Measurements from ENCODE around the gene SLC16A11.

SLC16A11 gene

DNA sequence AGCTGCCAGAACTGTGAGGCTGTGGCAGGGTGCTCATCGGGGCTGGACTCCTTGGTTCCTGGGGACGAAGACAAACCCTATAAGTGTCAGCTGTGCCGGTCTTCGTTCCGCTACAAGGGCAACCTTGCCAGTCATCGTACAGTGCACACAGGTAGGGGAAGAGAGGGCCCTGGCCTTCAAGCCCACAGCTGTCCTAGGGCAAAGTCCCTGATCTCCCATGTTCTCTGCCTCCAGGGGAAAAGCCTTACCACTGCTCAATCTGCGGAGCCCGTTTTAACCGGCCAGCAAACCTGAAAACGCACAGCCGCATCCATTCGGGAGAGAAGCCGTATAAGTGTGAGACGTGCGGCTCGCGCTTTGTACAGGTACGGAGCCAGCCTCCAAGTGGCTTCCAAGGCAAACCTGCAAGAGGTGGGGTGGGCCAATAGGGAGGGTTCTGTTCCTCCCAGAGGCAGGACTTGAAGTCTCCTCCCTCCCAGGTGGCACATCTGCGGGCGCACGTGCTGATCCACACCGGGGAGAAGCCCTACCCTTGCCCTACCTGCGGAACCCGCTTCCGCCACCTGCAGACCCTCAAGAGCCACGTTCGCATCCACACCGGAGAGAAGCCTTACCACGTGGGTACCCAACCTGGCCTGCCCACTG lies 17.3 kb downstream of the SLC16A11 start:
- no peak overlapping the region for H3K27ac ChIP-seq
- TF ChIP-seq CTCF (conservative IDR thresholded peaks at IDR 0.05) = no peak

DNA sequence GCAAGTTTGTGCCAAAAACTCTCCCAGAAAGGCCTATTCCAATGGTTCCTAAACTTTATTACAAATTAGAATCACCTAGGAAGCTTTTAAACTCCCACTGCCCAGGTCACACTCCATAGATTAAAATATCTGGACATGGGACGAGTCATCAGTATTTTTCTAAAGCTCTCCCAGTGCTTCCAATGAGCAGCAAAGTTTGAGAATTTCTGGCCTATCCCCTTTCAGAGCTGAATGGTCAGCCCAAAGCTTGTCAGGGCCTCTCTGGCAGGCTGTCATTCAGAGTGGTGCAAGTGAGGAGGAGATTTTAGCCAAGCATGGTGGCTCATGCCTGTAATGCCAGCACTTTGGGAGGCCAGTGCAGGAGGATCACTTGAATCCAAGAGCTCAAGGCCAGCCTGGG lies 18.6 kb downstream of the SLC16A11 start:
- no peak overlapping the region for H3K27ac ChIP-seq
- TF ChIP-seq CTCF (conservative IDR thresholded peaks at IDR 0.05) = no peak

GRCh38 chr17:7024402-7024785 lies 19.5 kb downstream of the SLC16A11 start:
- H3K27ac ChIP-seq = no peak overlapping the region
- no peak for TF ChIP-seq CTCF (conservative IDR thresholded peaks at IDR 0.05)

DNA sequence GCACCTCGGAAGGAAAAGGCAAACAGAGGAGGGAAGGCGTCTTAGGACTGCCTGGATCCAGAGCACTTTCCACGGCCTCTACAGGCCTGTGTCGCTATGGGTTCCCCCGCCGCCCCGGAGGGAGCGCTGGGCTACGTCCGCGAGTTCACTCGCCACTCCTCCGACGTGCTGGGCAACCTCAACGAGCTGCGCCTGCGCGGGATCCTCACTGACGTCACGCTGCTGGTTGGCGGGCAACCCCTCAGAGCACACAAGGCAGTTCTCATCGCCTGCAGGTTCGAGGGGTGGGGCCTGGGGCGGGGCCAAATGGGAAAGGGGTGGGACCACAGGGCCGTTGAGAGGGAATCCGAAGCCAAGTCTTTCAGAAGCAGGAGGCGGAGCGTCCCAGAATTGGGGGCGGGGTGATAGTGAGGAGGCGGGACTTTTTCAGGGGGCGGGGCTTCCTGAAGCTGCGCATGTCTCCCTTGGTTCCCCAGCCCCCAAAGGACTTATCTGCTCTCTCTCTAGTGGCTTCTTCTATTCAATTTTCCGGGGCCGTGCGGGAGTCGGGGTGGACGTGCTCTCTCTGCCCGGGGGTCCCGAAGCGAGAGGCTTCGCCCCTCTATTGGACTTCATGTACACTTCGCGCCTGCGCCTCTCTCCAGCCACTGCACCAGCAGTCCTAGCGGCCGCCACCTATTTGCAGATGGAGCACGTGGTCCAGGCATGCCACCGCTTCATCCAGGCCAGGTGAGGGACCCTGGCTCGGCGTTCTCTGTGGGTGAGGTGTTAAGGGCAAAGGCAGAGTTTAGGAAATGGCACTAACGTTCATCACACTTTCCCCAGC lies 20.1 kb downstream of the SLC16A11 start:
- no peak overlapping the region for H3K27ac ChIP-seq
- no peak for TF ChIP-seq CTCF (conservative IDR thresholded peaks at IDR 0.05)

GRCh38 chr17:7022781-7023571 lies 20.9 kb downstream of the SLC16A11 start, which contains the start of gene BCL6B:
Gene BCL6B (plus strand): TSS chr17:7023050. CDS start chr17:7023672, 622 bp downstream.
- TF ChIP-seq CTCF (conservative IDR thresholded peaks at IDR 0.05) = no peak
- no peak within 1 kb of the TSS for H3K27ac ChIP-seq

DNA sequence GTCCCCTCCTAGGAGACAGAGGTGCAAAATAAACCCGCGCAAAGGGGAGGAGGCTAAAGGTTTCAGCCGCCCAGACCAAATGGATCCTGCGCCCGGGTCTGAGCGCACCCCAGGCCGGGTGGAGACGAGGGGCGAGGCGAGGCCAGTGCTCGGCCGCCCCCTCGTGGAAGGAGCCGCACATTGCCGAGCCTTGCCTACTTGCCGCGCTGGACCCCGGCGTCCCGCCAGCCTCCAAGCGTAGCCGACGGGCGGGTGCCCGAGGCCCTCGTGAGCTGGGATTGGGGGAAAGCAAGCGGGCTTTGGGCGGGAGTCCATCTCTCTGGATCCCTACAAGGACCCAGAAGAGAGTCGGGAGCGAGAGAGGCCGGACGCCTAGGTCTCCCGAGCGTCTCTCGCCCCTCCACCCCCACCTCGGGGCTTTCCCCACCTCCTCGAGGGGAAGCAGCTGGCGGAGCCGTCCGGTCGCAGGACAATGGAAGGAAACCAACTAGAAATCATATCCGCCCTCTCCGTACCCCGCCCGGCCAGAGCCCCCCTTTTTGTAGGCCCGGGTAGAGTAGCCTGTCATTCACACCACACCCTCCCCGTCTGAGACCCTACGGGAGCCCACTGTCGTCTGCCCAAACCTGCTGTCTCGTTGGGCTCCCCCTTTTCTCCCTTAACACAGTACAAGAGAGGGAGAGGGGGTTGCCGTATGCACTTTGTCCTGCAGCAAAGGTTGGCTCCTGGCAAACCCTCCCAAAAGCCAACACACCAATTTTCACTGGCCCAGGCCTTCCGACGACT lies 21.7 kb downstream of the SLC16A11 start:
- H3K27ac ChIP-seq = no peak overlapping the region
- peak; percentile 88 for TF ChIP-seq CTCF (conservative IDR thresholded peaks at IDR 0.05)
